ENCODE measurements around the gene CAVIN3.

Gene CAVIN3

GRCh38 chr11:6312106-6312505, 8.2 kb downstream of the CAVIN3 start:
- Histone ChIP-seq H3K79me2 (ENCODE audit: insufficient read depth, low read depth) (no peaks in the 10 kb centered on the region), H4K20me1 (ENCODE audit: insufficient read depth) (no peaks in the 10 kb centered on the region), H3K27ac (no peak overlapping the region), H3K36me3 (ENCODE audit: insufficient read depth) (no peaks in the 10 kb centered on the region), H3K4me3 (IDR thresholded peaks at IDR 0.05; ENCODE audit: insufficient read depth, low read depth, low read length) (no peak overlapping the region), H3K27me3 (ENCODE audit: insufficient read depth, low read depth) (no peaks in the 10 kb centered on the region), H2AFZ (ENCODE audit: low read depth) (no peak overlapping the region), H3K4me2 (no peak overlapping the region), H3K9ac (no peak overlapping the region), H3K4me1 (ENCODE audit: low read depth, poor library complexity, severe bottlenecking) (no peaks in the 10 kb centered on the region)
- TF ChIP-seq, protein P1, sequence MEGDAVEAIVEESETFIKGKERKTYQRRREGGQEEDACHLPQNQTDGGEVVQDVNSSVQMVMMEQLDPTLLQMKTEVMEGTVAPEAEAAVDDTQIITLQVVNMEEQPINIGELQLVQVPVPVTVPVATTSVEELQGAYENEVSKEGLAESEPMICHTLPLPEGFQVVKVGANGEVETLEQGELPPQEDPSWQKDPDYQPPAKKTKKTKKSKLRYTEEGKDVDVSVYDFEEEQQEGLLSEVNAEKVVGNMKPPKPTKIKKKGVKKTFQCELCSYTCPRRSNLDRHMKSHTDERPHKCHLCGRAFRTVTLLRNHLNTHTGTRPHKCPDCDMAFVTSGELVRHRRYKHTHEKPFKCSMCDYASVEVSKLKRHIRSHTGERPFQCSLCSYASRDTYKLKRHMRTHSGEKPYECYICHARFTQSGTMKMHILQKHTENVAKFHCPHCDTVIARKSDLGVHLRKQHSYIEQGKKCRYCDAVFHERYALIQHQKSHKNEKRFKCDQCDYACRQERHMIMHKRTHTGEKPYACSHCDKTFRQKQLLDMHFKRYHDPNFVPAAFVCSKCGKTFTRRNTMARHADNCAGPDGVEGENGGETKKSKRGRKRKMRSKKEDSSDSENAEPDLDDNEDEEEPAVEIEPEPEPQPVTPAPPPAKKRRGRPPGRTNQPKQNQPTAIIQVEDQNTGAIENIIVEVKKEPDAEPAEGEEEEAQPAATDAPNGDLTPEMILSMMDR (conservative IDR thresholded peaks at IDR 0.05; ENCODE audit: low read depth, low read length), result no peak

DNA sequence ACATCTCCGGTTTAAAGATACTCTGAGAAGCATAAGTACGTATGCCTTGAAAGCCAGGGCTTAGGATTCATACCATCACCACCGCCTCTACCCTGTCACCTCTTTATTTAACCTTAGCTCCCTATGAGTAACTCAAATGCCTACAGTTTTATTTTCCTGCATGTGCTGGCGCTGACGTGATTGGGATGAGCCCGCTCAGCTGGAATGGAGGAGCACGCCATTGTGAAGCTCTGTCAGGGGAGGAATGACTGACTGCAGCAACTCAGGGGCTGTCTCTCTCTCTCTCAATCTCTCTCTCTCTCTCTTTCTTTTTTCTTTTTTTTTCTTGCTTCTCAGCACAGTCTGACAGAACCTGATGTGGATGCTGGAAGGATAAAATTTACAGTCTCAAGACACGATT, 12.4 kb downstream of the CAVIN3 start:
- H4K20me1 ChIP-seq (ENCODE audit: insufficient read depth), result no peaks in the 10 kb centered on the region
- no peaks in the 10 kb centered on the region for H3K27me3 ChIP-seq (ENCODE audit: insufficient read depth, low read depth)
- TF ChIP-seq, protein P1 (conservative IDR thresholded peaks at IDR 0.05; ENCODE audit: low read depth, low read length), result no peak
- H3K4me1 ChIP-seq (ENCODE audit: low read depth, poor library complexity, severe bottlenecking), result no peaks in the 10 kb centered on the region
- no peak overlapping the region for H3K27ac ChIP-seq
- no peak overlapping the region for H2AFZ ChIP-seq (ENCODE audit: low read depth)
- no peak overlapping the region for H3K9ac ChIP-seq
- H3K79me2 ChIP-seq (ENCODE audit: insufficient read depth, low read depth), result no peaks in the 10 kb centered on the region
- no peak overlapping the region for H3K4me2 ChIP-seq
- H3K36me3 ChIP-seq (ENCODE audit: insufficient read depth), result no peaks in the 10 kb centered on the region
- H3K4me3 ChIP-seq (IDR thresholded peaks at IDR 0.05; ENCODE audit: insufficient read depth, low read depth, low read length), result no peak overlapping the region

GRCh38 chr11:6305297-6305696, 15.0 kb downstream of the CAVIN3 start:
- no peaks in the 10 kb centered on the region for H3K27me3 ChIP-seq (ENCODE audit: insufficient read depth, low read depth)
- TF ChIP-seq, protein P1 (conservative IDR thresholded peaks at IDR 0.05; ENCODE audit: low read depth, low read length), result no peak
- H3K4me3 ChIP-seq (IDR thresholded peaks at IDR 0.05; ENCODE audit: insufficient read depth, low read depth, low read length), result no peak overlapping the region

GRCh38 chr11:6303661-6304060, 16.6 kb downstream of the CAVIN3 start:
- Histone ChIP-seq H3K4me3 (IDR thresholded peaks at IDR 0.05; ENCODE audit: insufficient read depth, low read depth, low read length) (no peak overlapping the region), H2AFZ (ENCODE audit: low read depth) (no peak overlapping the region), H3K27me3 (ENCODE audit: insufficient read depth, low read depth) (no peaks in the 10 kb centered on the region), H3K27ac (no peak overlapping the region), H3K79me2 (ENCODE audit: insufficient read depth, low read depth) (no peaks in the 10 kb centered on the region), H3K36me3 (ENCODE audit: insufficient read depth) (no peaks in the 10 kb centered on the region), H3K4me1 (ENCODE audit: low read depth, poor library complexity, severe bottlenecking) (no peaks in the 10 kb centered on the region), H3K9ac (no peak overlapping the region), H3K4me2 (no peak overlapping the region), H4K20me1 (ENCODE audit: insufficient read depth) (no peaks in the 10 kb centered on the region)
- TF ChIP-seq, protein P1 (conservative IDR thresholded peaks at IDR 0.05; ENCODE audit: low read depth, low read length), result no peak

More at GRCh38 chr11:6305297-6305696, 15.0 kb downstream of the CAVIN3 start:
- H4K20me1 ChIP-seq (ENCODE audit: insufficient read depth), result no peaks in the 10 kb centered on the region
- H3K27ac ChIP-seq, result no peak overlapping the region
- H3K4me2 ChIP-seq, result no peak overlapping the region
- H3K9ac ChIP-seq, result no peak overlapping the region
- no peak overlapping the region for H2AFZ ChIP-seq (ENCODE audit: low read depth)
- H3K36me3 ChIP-seq (ENCODE audit: insufficient read depth), result no peaks in the 10 kb centered on the region
- H3K79me2 ChIP-seq (ENCODE audit: insufficient read depth, low read depth), result no peaks in the 10 kb centered on the region
- H3K4me1 ChIP-seq (ENCODE audit: low read depth, poor library complexity, severe bottlenecking), result no peaks in the 10 kb centered on the region
